ENCODE data around the gene PLEKHA1. TPM values are rescaled to one million over a fixed set of nuclear protein-coding genes. Genes with fewer than 3 reads are reported as not detected.
A peak's percentile ranks its signal among the peaks of the same experiment; 100 is the strongest.

Gene PLEKHA1
- total and polyA plus RNA-seq, 2 of the 13 experiments (the other 11 are each of a cell fraction or from before 2014, with no cell fraction given): 32.2 to 53.3 TPM

GRCh38 chr10:122344741-122345258 is 29.7 kb upstream of the PLEKHA1 start (continued):
- TF ChIP-seq TCF12 (IDR thresholded peaks at IDR 0.05): no peak
- TF ChIP-seq TCF12 (CRISPR knock-in tag; IDR thresholded peaks at IDR 0.05): no peak
- TF ChIP-seq NRL (CRISPR knock-in tag; IDR thresholded peaks at IDR 0.05; ENCODE audit: borderline replicate concordance): no peak; the same call in 1 of the 2 replicates
- TF ChIP-seq, protein P1, sequence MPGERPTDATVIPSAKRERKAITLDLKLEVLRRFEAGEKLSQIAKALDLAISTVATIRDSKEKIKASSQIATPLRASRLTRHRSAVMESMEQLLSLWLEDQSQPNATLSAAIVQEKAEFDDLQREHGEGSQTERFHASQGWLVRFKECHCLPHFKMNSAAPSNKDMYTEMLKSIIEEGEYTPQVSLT (CRISPR knock-in tag; IDR thresholded peaks at IDR 0.05; ENCODE audit: borderline replicate concordance, low read depth): no peak
- TF ChIP-seq, protein P2, sequence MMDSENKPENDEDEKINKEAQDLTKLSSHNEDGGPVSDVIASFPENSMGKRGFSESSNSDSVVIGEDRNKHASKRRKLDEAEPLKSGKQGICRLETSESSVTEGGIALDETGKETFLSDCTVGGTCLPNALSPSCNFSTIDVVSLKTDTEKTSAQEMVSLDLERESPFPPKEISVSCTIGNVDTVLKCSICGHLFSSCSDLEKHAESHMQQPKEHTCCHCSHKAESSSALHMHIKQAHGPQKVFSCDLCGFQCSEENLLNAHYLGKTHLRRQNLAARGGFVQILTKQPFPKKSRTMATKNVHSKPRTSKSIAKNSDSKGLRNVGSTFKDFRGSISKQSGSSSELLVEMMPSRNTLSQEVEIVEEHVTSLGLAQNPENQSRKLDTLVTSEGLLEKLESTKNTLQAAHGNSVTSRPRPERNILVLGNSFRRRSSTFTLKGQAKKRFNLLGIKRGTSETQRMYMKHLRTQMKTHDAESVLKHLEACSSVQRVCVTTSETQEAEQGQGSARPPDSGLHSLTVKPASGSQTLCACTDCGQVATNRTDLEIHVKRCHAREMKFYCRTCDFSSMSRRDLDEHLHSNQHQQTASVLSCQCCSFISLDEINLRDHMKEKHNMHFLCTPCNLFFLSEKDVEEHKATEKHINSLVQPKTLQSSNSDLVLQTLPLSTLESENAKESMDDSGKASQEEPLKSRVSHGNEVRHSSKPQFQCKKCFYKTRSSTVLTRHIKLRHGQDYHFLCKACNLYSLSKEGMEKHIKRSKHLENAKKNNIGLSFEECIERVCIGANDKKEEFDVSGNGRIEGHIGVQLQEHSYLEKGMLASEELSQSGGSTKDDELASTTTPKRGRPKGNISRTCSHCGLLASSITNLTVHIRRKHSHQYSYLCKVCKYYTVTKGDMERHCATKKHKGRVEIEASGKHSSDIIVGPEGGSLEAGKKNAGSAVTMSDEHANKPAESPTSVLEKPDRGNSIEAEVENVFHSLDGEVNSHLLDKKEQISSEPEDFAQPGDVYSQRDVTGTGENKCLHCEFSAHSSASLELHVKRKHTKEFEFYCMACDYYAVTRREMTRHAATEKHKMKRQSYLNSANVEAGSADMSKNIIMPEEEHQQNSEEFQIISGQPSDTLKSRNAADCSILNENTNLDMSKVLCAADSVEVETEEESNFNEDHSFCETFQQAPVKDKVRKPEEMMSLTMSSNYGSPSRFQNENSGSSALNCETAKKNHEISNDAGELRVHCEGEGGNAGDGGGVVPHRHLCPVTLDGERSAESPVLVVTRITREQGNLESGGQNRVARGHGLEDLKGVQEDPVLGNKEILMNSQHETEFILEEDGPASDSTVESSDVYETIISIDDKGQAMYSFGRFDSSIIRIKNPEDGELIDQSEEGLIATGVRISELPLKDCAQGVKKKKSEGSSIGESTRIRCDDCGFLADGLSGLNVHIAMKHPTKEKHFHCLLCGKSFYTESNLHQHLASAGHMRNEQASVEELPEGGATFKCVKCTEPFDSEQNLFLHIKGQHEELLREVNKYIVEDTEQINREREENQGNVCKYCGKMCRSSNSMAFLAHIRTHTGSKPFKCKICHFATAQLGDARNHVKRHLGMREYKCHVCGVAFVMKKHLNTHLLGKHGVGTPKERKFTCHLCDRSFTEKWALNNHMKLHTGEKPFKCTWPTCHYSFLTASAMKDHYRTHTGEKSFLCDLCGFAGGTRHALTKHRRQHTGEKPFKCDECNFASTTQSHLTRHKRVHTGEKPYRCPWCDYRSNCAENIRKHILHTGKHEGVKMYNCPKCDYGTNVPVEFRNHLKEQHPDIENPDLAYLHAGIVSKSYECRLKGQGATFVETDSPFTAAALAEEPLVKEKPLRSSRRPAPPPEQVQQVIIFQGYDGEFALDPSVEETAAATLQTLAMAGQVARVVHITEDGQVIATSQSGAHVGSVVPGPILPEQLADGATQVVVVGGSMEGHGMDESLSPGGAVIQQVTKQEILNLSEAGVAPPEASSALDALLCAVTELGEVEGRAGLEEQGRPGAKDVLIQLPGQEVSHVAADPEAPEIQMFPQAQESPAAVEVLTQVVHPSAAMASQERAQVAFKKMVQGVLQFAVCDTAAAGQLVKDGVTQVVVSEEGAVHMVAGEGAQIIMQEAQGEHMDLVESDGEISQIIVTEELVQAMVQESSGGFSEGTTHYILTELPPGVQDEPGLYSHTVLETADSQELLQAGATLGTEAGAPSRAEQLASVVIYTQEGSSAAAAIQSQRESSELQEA (CRISPR knock-in tag; IDR thresholded peaks at IDR 0.05; ENCODE audit: not compliant biosample characterization): no peak
- TF ChIP-seq RXRA (CRISPR knock-in tag; IDR thresholded peaks at IDR 0.05): peak; percentile 89
- TF ChIP-seq, protein P3, sequence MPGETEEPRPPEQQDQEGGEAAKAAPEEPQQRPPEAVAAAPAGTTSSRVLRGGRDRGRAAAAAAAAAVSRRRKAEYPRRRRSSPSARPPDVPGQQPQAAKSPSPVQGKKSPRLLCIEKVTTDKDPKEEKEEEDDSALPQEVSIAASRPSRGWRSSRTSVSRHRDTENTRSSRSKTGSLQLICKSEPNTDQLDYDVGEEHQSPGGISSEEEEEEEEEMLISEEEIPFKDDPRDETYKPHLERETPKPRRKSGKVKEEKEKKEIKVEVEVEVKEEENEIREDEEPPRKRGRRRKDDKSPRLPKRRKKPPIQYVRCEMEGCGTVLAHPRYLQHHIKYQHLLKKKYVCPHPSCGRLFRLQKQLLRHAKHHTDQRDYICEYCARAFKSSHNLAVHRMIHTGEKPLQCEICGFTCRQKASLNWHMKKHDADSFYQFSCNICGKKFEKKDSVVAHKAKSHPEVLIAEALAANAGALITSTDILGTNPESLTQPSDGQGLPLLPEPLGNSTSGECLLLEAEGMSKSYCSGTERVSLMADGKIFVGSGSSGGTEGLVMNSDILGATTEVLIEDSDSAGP (CRISPR knock-in tag; IDR thresholded peaks at IDR 0.05; ENCODE audit: borderline replicate concordance): peak; percentile 26; the same call in 1 of the 2 replicates
- TF ChIP-seq ZNF75D (CRISPR knock-in tag; IDR thresholded peaks at IDR 0.05; ENCODE audit: borderline replicate concordance): no peak
- no peak for TF ChIP-seq TBX3 (IDR thresholded peaks at IDR 0.05; ENCODE audit: borderline replicate concordance)
- TF ChIP-seq, protein P4, sequence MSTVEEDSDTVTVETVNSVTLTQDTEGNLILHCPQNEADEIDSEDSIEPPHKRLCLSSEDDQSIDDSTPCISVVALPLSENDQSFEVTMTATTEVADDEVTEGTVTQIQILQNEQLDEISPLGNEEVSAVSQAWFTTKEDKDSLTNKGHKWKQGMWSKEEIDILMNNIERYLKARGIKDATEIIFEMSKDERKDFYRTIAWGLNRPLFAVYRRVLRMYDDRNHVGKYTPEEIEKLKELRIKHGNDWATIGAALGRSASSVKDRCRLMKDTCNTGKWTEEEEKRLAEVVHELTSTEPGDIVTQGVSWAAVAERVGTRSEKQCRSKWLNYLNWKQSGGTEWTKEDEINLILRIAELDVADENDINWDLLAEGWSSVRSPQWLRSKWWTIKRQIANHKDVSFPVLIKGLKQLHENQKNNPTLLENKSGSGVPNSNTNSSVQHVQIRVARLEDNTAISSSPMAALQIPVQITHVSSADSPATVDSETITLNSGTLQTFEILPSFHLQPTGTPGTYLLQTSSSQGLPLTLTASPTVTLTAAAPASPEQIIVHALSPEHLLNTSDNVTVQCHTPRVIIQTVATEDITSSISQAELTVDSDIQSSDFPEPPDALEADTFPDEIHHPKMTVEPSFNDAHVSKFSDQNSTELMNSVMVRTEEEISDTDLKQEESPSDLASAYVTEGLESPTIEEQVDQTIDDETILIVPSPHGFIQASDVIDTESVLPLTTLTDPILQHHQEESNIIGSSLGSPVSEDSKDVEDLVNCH (CRISPR knock-in tag; IDR thresholded peaks at IDR 0.05): no peak
- TF ChIP-seq ZBTB43 (CRISPR knock-in tag; conservative IDR thresholded peaks at IDR 0.05): peak; percentile 84; the same call in 1 of the 2 replicates
